SK-N-SH (cell line): ENCODE results near the gene VSIG8. TPM values are rescaled to one million over a fixed set of nuclear protein-coding genes. Genes with fewer than 3 reads are reported as not detected.

Experiments
- CTCF ChIA-PET: fragments of 300-600, 350-600 bp; formaldehyde crosslinking; extraction: SDS; loops from one replicate; lab custom pipeline; 2021; lab: Yijun Ruan, JAX
- POLR2A ChIA-PET: fragments of 350-600 bp; sonication (Branson Sonifier 250); formaldehyde crosslinking; extraction: SDS; loops from one replicate; lab custom pipeline; 2020; ENCODE audit warnings: antibody characterized with exemption, inconsistent platforms; lab: Yijun Ruan, JAX
- DNase-seq: peaks from one replicate; pipeline ENCODE4 v3.0.0; 2012
- H2AFZ ChIP-seq: fragments of 200-600 bp; sonication (generic); 2 replicates; pipeline ENCODE4 v1.8.1; 2016; ENCODE audit warnings: antibody characterized with exemption, mild to moderate bottlenecking, low read depth
- H3F3A ChIP-seq: fragments of 200-600 bp; sonication (generic); replicated peaks from 2 replicates; pipeline ENCODE3; 2016; ENCODE audit warnings: antibody characterized with exemption, mild to moderate bottlenecking; ENCODE audit not compliant: insufficient read depth
- H3K27ac ChIP-seq, 2 experiments: fragments of 200-500 bp in 1 of 2; fragments of 200-600 bp in 1 of 2; sonication (Bioruptor generic) in 1 of 2; sonication (generic), shearing (Covaris generic) in 1 of 2; 2 replicates each; pipeline versions ENCODE4 v1.5.1 to v1.6.1; 2014 to 2016; ENCODE audit warnings: low read depth in 2 of 2, inconsistent platforms in 1 of 2, low read length in 1 of 2, mild to moderate bottlenecking in 1 of 2, mixed read lengths in 1 of 2
- H3K27me3 ChIP-seq: fragments of 200-600 bp; sonication (generic), shearing (Covaris generic); 2 replicates; pipeline ENCODE4 v1.6.1; 2016; ENCODE audit warnings: mixed run types; ENCODE audit not compliant: insufficient read depth
- H3K36me3 ChIP-seq, 2 experiments: fragments of 200-500 bp in 1 of 2; fragments of 200-600 bp in 1 of 2; sonication (Bioruptor generic) in 1 of 2; sonication (generic) in 1 of 2; replicated peaks in 1 of 2; 2 replicates each; pipeline versions ENCODE3 to v1.5.1; 2014 to 2016; ENCODE audit warnings: low read length in 1 of 2, mild to moderate bottlenecking in 1 of 2; ENCODE audit not compliant: insufficient read depth in 2 of 2, control insufficient read depth in 1 of 2
- H3K4me1 ChIP-seq, 2 experiments: fragments of 200-500 bp in 1 of 2; fragments of 200-600 bp in 1 of 2; sonication (Bioruptor generic) in 1 of 2; sonication (generic), shearing (Covaris generic) in 1 of 2; 2 replicates each; pipeline versions ENCODE4 v1.5.1 to v1.6.1; 2014 to 2016; ENCODE audit warnings: low read depth in 1 of 2, low read length in 1 of 2, mixed run types in 1 of 2; ENCODE audit not compliant: insufficient read depth in 2 of 2, control insufficient read depth in 1 of 2
- H3K4me2 ChIP-seq: fragments of 200-600 bp; sonication (generic), shearing (Covaris generic); 2 replicates; pipeline ENCODE4 v1.6.1; 2017; ENCODE audit warnings: mixed run types
- H3K4me3 ChIP-seq, 2 experiments: fragments of 200-500 bp in 1 of 2; fragments of 200-600 bp in 1 of 2; sonication (Bioruptor generic) in 1 of 2; sonication (generic), shearing (Covaris generic) in 1 of 2; 2 replicates each; pipeline versions ENCODE4 v1.5.1 to v1.8.1; 2014 to 2016; ENCODE audit warnings: low read depth in 2 of 2, inconsistent platforms in 1 of 2, low read length in 1 of 2, mild to moderate bottlenecking in 1 of 2, mixed read lengths in 1 of 2, moderate library complexity in 1 of 2
- H3K79me2 ChIP-seq: fragments of 200-600 bp; sonication (generic); 2 replicates; pipeline ENCODE4 v1.8.1; 2017; ENCODE audit warnings: mild to moderate bottlenecking; ENCODE audit not compliant: insufficient read depth
- H3K9ac ChIP-seq: fragments of 200-600 bp; sonication (generic); 2 replicates; pipeline ENCODE4 v1.6.1; 2017; ENCODE audit warnings: mixed run types
- H3K9me2 ChIP-seq: fragments of 200-600 bp; sonication (generic); 2 replicates; pipeline ENCODE4 v1.6.1; 2017; ENCODE audit warnings: mixed run types
- H3K9me3 ChIP-seq: fragments of 200-600 bp; sonication (generic); 2 replicates; pipeline ENCODE4 v1.6.1; 2017; ENCODE audit warnings: mixed run types, mild to moderate bottlenecking, moderate library complexity
- H4K20me1 ChIP-seq: fragments of 200-600 bp; sonication (generic); 2 replicates; pipeline ENCODE4 v1.6.1; 2017; ENCODE audit warnings: mild to moderate bottlenecking, mixed run types; ENCODE audit not compliant: insufficient read depth
- CTCF ChIP-seq: fragments of 200-600 bp; sonication (generic); IDR thresholded peaks from 2 replicates; pipeline ENCODE4 v1.6.1; 2017; ENCODE audit warnings: antibody characterized with exemption, mild to moderate bottlenecking, moderate library complexity
- ELF1 ChIP-seq: IDR thresholded peaks from 2 replicates; pipeline ENCODE4 v1.4.0; 2012
- FOXJ3 ChIP-seq: sonication (generic); formaldehyde crosslinking; IDR thresholded peaks from 2 replicates; pipeline ENCODE4 v1.5.1; 2020; ENCODE audit warnings: mild to moderate bottlenecking, missing genetic modification reagents
- FOXM1 ChIP-seq: IDR thresholded peaks from 2 replicates; pipeline ENCODE4 v1.4.0; 2012; ENCODE audit warnings: low read depth, mild to moderate bottlenecking
- GABPA ChIP-seq: IDR thresholded peaks from 2 replicates; pipeline ENCODE4 v1.4.0; 2012; ENCODE audit warnings: low read depth, mild to moderate bottlenecking
- GATA2 ChIP-seq: sonication (generic); formaldehyde crosslinking; IDR thresholded peaks from 2 replicates; pipeline ENCODE4 v1.5.0; 2020; ENCODE audit warnings: mild to moderate bottlenecking, missing genetic modification reagents
- IRF3 ChIP-seq: fragments of 150-350 bp; IDR thresholded peaks from 2 replicates; pipeline ENCODE4 v1.6.1; 2016; ENCODE audit warnings: mild to moderate bottlenecking, low read depth, low read length
- JUND ChIP-seq: IDR thresholded peaks from 2 replicates; pipeline ENCODE4 v1.4.0; 2012
- MEF2A ChIP-seq: IDR thresholded peaks from 2 replicates; pipeline ENCODE4 v1.4.0; 2012; ENCODE audit warnings: low read depth, borderline replicate concordance
- NFIC ChIP-seq: IDR thresholded peaks from 2 replicates; pipeline ENCODE4 v1.4.0; 2012; ENCODE audit warnings: borderline replicate concordance
- POLR2AphosphoS5 ChIP-seq: IDR thresholded peaks from 2 replicates; pipeline ENCODE4 v1.6.1; 2012; ENCODE audit warnings: low read depth, low read length
- RCOR1 ChIP-seq: fragments of 150-350 bp; IDR thresholded peaks from 2 replicates; pipeline ENCODE4 v1.6.1; 2017; ENCODE audit warnings: antibody characterized with exemption, low read length
- RFX5 ChIP-seq: IDR thresholded peaks from 2 replicates; pipeline ENCODE4 v1.6.1; 2012; ENCODE audit warnings: mild to moderate bottlenecking, improper control_type of control experiment, low read length
- SIN3A ChIP-seq: IDR thresholded peaks from 2 replicates; pipeline ENCODE4 v1.6.1; 2012; ENCODE audit warnings: low read depth, mild to moderate bottlenecking, low read length, moderate library complexity, borderline replicate concordance
- TAF1 ChIP-seq: IDR thresholded peaks from 2 replicates; pipeline ENCODE4 v1.6.1; 2012; ENCODE audit warnings: low read depth, mild to moderate bottlenecking, low read length, moderate library complexity, borderline replicate concordance
- TCF12 ChIP-seq: IDR thresholded peaks from 2 replicates; pipeline ENCODE4 v1.4.0; 2012
- USF1 ChIP-seq: IDR thresholded peaks from 2 replicates; pipeline ENCODE4 v1.4.0; 2012; ENCODE audit warnings: low read depth, borderline replicate concordance
- YY1 ChIP-seq: IDR thresholded peaks from 2 replicates; pipeline ENCODE4 v1.4.0; 2012; ENCODE audit warnings: low read depth, mild to moderate bottlenecking
- ZBTB33 ChIP-seq: IDR thresholded peaks from 2 replicates; pipeline ENCODE4 v1.4.0; 2012; ENCODE audit warnings: low read depth, borderline replicate concordance
- WGBS: methylation state at CpG from one replicate; pipeline ENCODE4 v1.1.6; 2017; ENCODE audit warnings: low lambda C conversion rate; 5-methylcytosine and 5-hydroxymethylcytosine counted together
- polyA plus RNA-seq, 3 experiments: library from polyadenylated mRNA; depleted of rRNA; stranded (reverse); fragments of >200 nt; gene quantifications; 2 replicates each; pipeline ENCODE4 v1.2.3, GENCODE V29; 2012

The VSIG8 gene
- polyA plus RNA-seq, 1 of the 3 experiments (the other 2 are of a cell fraction) = not detected

- H3K27me3 ChIP-seq = no peaks in the 10 kb centered on the region
- H3K4me3 ChIP-seq = no peak overlapping the region
- H3F3A ChIP-seq = peaks cover 5% of the 10 kb centered on the region
- peaks cover 12 to 16% of the 10 kb centered on the region in 2 experiments; a peak in 2 of 4 replicates for H3K4me1 ChIP-seq
- H3K9me2 ChIP-seq = no peaks in the 10 kb centered on the region
- H2AFZ ChIP-seq = no peak overlapping the region
- H3K9ac ChIP-seq = no peak overlapping the region
- WGBS = 93% methylated on average over 6 of the region's 6 CpGs
- H4K20me1 ChIP-seq = no peaks in the 10 kb centered on the region
- ChIA-PET POLR2A (interaction anchor here (0.6 kb wide), 1 partner anchor 9 kb away, joined by 3 read pairs; no protein-coding TSS in a partner anchor), CTCF (interaction anchor here (1.5 to 6.7 kb wide), 3 partner anchors 14 to 56 kb away, joined by 5 to 76 read pairs (median 9); no protein-coding TSS in a partner anchor)
- no peak overlapping the region for H3K27ac ChIP-seq
- H3K36me3 ChIP-seq = no peaks in the 10 kb centered on the region
- DNase-seq = no peak
- H3K4me2 ChIP-seq = no peak overlapping the region
- H3K9me3 ChIP-seq = no peaks in the 10 kb centered on the region
- no peaks in the 10 kb centered on the region for H3K79me2 ChIP-seq
- TF ChIP-seq RFX5 = no peak
- no peak for TF ChIP-seq JUND
- TF ChIP-seq TCF12 = no peak
- no peak for TF ChIP-seq NFIC
- no peak for TF ChIP-seq SIN3A
- no peak for TF ChIP-seq FOXJ3 (CRISPR knock-in tag)
- no peak for TF ChIP-seq YY1
- TF ChIP-seq GABPA = no peak
- TF ChIP-seq GATA2 (CRISPR knock-in tag) = no peak
- no peak for TF ChIP-seq MEF2A
- TF ChIP-seq ELF1 = no peak
- no peak for TF ChIP-seq USF1
- TF ChIP-seq TAF1 = no peak
- no peak for TF ChIP-seq RCOR1
- TF ChIP-seq IRF3 = no peak
- TF ChIP-seq FOXM1 = no peak
- TF ChIP-seq POLR2AphosphoS5 = no peak
- TF ChIP-seq ZBTB33 = no peak
- no peak for TF ChIP-seq CTCF
- TF ChIP-seq, all 33 proteins: peak for 0
These were observed 15.4 kb upstream of the VSIG8 start for GRCh38 chr1:159877695-159878444.
